ENCODE results near the gene SPNS1. TPM values are rescaled to one million over a fixed set of nuclear protein-coding genes. Genes with fewer than 3 reads are reported as not detected.
"Not testable (repeated sequence)": the region's sequence is repeated elsewhere in the genome, so short reads cannot be mapped to it uniquely, and the experiment has no call there.

The SPNS1 gene
- total RNA-seq, result 10 to 100 TPM; 24.2 to 34.6 (median 34.0) TPM

- intact Hi-C loops (cut with DNase I; ENCODE audit: low total_unique reads), result no loop called here
- 0 to 1% methylated on average over 19 to 49 of the region's 60 CpGs for WGBS, 2 donors
- H3K4me3 ChIP-seq (ENCODE audit: low read depth, poor library complexity, severe bottlenecking), result peak within 1 kb of the TSS; percentile 83
- TF ChIP-seq CTCF (IDR thresholded peaks at IDR 0.05) (no peak), POLR2A (IDR thresholded peaks at IDR 0.05) (no peak)
- DNase-seq (ENCODE audit: low spot score in 2 of 2), result peak; percentile 97 to 99
Measured at GRCh38 chr16:28974437-28975157, at the start of gene SPNS1. Gene SPNS1 (plus strand): TSS chr16:28974778. CDS start chr16:28975152, 374 bp downstream.

- H3K4me3 ChIP-seq (ENCODE audit: low read depth, poor library complexity, severe bottlenecking), result peak overlapping the region; percentile 73
- peak; percentile 76 to 95 for DNase-seq (ENCODE audit: low spot score in 2 of 2)
- intact Hi-C loops (cut with DNase I; ENCODE audit: low total_unique reads), result no loop called here
- TF ChIP-seq POLR2A (IDR thresholded peaks at IDR 0.05) (no peak), CTCF (IDR thresholded peaks at IDR 0.05) (no peak)
- WGBS, 2 donors, result 1% methylated on average over 40 to 45 of the region's 48 CpGs
Measured at GRCh38 chr16:28925386-28926228, 49.0 kb upstream of the SPNS1 start.

- DNase-seq (ENCODE audit: low spot score in 2 of 2); H3K4me3 ChIP-seq (ENCODE audit: low read depth, poor library complexity, severe bottlenecking); intact Hi-C loops (cut with DNase I; ENCODE audit: low total_unique reads): not testable (repeated sequence)
- WGBS, 2 donors, result 54 to 56% methylated on average over 2 of the region's 2 CpGs
Measured at GRCh38 chr16:28926284-28926683, 48.3 kb upstream of the SPNS1 start.

- H3K4me3 ChIP-seq (ENCODE audit: low read depth, poor library complexity, severe bottlenecking), result no peak overlapping the region
- TF ChIP-seq POLR2A (IDR thresholded peaks at IDR 0.05) (no peak), CTCF (IDR thresholded peaks at IDR 0.05) (no peak)
- intact Hi-C loops (cut with DNase I; ENCODE audit: low total_unique reads), result no loop called here
- 92 to 95% methylated on average over 1 of the region's 1 CpG for WGBS, 2 donors
- DNase-seq (ENCODE audit: low spot score in 2 of 2), result no peak
Measured at GRCh38 chr16:28927815-28928214, 46.8 kb upstream of the SPNS1 start.

- no peak overlapping the region for H3K4me3 ChIP-seq (ENCODE audit: low read depth, poor library complexity, severe bottlenecking)
- TF ChIP-seq CTCF (IDR thresholded peaks at IDR 0.05) (no peak), POLR2A (IDR thresholded peaks at IDR 0.05) (no peak)
- intact Hi-C loops (cut with DNase I; ENCODE audit: low total_unique reads), result loop anchor here (2.0 kb wide), 1 partner anchor 15 kb away; no protein-coding TSS in a partner anchor
- WGBS, 2 donors, result 83 to 90% methylated on average over 3 of the region's 3 CpGs
- no peak for DNase-seq (ENCODE audit: low spot score in 2 of 2)
Measured at GRCh38 chr16:28930203-28930602, 44.4 kb upstream of the SPNS1 start.

- TF ChIP-seq POLR2A (IDR thresholded peaks at IDR 0.05) (no peak), CTCF (IDR thresholded peaks at IDR 0.05) (no peak)
- intact Hi-C loops (cut with DNase I; ENCODE audit: low total_unique reads), result loop anchor here (2.0 kb wide), 1 partner anchor 14 kb away; no protein-coding TSS in a partner anchor
- WGBS, 2 donors, result 74 to 90% methylated on average over 3 of the region's 3 CpGs
- H3K4me3 ChIP-seq (ENCODE audit: low read depth, poor library complexity, severe bottlenecking), result no peak overlapping the region
- DNase-seq (ENCODE audit: low spot score in 2 of 2), result no peak
Measured at GRCh38 chr16:28930652-28931051, 43.9 kb upstream of the SPNS1 start.
